NK-92 (cell line): ENCODE data around the gene CFAP57.
"Not testable (repeated sequence)": the region's sequence is repeated elsewhere in the genome, so short reads cannot be mapped to it uniquely, and the experiment has no call there.

Experiments used
- DNase-seq: peaks from one replicate; lab custom pipeline; 2025; ENCODE audit not compliant: unreplicated experiment; lab: John Stamatoyannopoulos, UW

Gene CFAP57

GRCh38 chr1:43172527-43172972, 420 bp downstream of the CFAP57 start:
- no peak for DNase-seq

- no peak for DNase-seq
Measured at GRCh38 chr1:43174873-43175272, 2.7 kb downstream of the CFAP57 start.

- DNase-seq = no peak
Measured at GRCh38 chr1:43177691-43178090, 5.6 kb downstream of the CFAP57 start.

- DNase-seq = no peak
Measured at GRCh38 chr1:43184388-43184787, 12.3 kb downstream of the CFAP57 start.

- DNase-seq = no peak
Measured at GRCh38 chr1:43184995-43185394, 12.9 kb downstream of the CFAP57 start.

- DNase-seq = no peak
Measured at GRCh38 chr1:43188106-43188505, 16.0 kb downstream of the CFAP57 start.

GRCh38 chr1:43194509-43194908, 22.4 kb downstream of the CFAP57 start:
- no peak for DNase-seq

- no peak for DNase-seq
Measured at GRCh38 chr1:43197343-43198127, 25.4 kb downstream of the CFAP57 start.

GRCh38 chr1:43199093-43199726, 27.1 kb downstream of the CFAP57 start:
- DNase-seq = no peak

GRCh38 chr1:43203859-43204258, 31.7 kb downstream of the CFAP57 start:
- no peak for DNase-seq

- DNase-seq = no peak
Measured at GRCh38 chr1:43204394-43204793, 32.3 kb downstream of the CFAP57 start.

GRCh38 chr1:43205671-43206070, 33.5 kb downstream of the CFAP57 start:
- no peak for DNase-seq

- DNase-seq = no peak
Measured at GRCh38 chr1:43206600-43207228, 34.6 kb downstream of the CFAP57 start.

GRCh38 chr1:43207229-43207853, 35.2 kb downstream of the CFAP57 start:
- no peak for DNase-seq

GRCh38 chr1:43208277-43208676, 36.1 kb downstream of the CFAP57 start:
- DNase-seq = not testable (repeated sequence)

- DNase-seq = no peak
Measured at GRCh38 chr1:43214501-43215444, 42.6 kb downstream of the CFAP57 start.

- no peak for DNase-seq
Measured at GRCh38 chr1:43217747-43218146, 45.6 kb downstream of the CFAP57 start.

GRCh38 chr1:43220905-43221778, 49.0 kb downstream of the CFAP57 start:
- DNase-seq = no peak

GRCh38 chr1:43221797-43222196, 49.7 kb downstream of the CFAP57 start:
- no peak for DNase-seq

- DNase-seq = no peak
Measured at GRCh38 chr1:43222879-43223278, 50.7 kb downstream of the CFAP57 start.
